ENCODE results near the gene CCSER2. TPM values are rescaled to one million over a fixed set of nuclear protein-coding genes. Genes with fewer than 3 reads are reported as not detected.
"Not testable (repeated sequence)": the region's sequence is repeated elsewhere in the genome, so short reads cannot be mapped to it uniquely, and the experiment has no call there.

Gene CCSER2
- total RNA-seq, 1 donor from 2014 or later: 75.4 TPM

DNA sequence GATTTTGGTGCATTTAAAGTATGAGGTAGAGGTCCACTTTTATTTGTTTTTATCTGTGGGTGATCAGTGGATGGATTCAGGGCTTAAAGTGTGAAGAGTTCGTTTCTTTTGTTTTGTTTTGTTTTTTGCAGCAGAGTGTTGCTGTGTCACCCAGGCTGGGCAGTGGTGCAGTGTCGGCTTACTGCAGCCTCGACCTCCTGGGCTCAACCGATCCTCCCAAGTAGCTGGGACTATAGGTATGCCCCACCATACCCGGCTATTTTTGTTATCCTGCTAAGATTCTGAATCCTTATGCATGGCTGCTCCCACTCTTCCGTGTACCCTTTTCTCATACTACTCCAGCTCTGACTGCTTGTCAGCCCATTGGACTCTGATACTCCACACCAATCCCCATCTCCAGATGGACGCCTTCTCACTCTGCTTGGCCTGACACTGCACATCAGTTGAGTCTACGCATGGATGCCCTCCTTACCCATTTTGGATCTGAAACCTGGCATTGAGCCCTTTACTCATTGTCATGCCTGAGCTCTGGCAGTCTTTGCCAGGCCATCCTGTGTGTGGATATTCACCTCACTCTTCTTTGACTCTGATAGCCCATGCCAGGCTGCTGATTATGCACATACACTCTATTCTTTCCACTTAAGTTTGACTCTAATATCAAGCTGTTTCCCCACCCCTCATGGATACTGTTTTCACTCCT, 119.5 kb downstream of the CCSER2 start:
- no peak for DNase-seq (ENCODE audit: low spot score)

DNA sequence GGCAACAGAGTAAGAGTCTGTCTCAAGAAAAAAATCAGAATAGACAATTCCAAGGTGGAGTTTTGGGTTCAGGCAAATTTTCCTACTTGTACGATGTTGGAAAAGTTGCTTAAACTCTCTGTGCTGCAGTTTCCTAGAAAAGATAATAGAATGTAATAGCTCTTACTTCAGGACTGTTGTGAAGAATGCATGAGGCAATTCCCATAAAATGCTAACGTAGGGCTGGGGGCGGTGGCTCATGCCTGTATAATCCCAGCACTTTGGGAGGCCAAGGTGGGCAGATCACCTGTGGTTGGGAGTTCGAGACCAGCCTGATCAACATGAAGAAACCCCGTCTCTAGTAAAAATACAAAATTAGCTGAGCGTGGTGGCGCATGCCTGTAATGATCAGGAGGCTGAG, 121.0 kb downstream of the CCSER2 start:
- not testable (repeated sequence) for DNase-seq (ENCODE audit: low spot score)

DNA sequence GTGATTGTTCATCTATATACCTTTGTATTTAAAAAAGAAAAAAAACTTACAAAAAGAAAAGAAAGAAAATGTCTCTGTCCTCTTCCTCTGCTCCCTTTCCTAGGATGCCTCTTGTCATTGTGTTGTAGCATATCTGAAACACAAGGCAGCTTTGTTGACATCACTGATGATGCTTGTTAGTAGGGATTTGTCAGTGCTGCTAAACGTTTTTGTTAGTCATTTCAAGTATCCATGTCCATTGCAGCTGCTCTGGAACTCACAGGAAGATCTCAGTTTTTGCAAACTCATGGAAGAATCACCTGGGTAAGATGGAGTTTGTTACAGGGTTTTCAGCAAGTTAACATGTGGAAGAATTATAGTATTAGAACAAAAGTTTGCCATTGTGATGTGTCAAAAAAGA, 123.6 kb downstream of the CCSER2 start:
- DNase-seq (ENCODE audit: low spot score): no peak

DNA sequence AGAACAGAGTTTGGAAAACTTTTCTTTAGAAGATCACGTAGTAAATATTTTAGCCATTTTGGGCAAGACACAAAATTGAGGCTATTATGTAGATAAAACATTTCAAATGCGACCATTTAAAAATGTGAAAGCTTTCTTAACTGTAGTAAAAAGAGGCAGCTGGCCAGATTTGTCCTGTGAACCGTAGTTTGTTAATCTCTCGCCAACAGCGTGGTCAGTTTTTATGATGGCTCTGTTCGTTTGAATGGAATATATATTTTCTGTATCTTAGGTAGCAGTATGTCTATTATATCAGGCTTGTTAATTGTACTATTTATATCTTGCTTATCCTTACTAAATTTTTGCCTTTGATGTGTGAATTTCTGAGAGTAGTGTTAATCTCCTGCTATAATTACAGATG, 124.9 kb downstream of the CCSER2 start:
- no peak for DNase-seq (ENCODE audit: low spot score)

DNA sequence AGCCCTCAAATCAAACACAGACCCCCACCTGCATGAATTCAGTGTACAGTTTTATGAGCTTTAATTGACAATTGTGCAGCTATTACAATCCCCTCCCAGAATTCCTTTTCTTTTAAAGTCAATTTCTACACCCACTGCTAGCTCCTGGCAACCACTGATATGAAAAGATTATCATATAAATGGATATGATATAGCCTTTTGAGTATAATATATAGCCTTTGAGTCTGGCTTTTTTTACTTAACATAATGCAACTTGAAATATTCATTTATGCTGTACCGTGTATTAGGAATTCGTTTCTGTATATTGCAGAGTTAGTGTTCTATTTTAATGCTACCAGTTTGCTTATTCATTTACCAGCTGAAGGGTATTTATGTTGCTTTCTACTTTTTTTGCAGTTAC, 127.7 kb downstream of the CCSER2 start:
- no peak for DNase-seq (ENCODE audit: low spot score)

- DNase-seq (ENCODE audit: low spot score): no peak
These were observed 132.1 kb downstream of the CCSER2 start for GRCh38 chr10:84460520-84460919.

DNA sequence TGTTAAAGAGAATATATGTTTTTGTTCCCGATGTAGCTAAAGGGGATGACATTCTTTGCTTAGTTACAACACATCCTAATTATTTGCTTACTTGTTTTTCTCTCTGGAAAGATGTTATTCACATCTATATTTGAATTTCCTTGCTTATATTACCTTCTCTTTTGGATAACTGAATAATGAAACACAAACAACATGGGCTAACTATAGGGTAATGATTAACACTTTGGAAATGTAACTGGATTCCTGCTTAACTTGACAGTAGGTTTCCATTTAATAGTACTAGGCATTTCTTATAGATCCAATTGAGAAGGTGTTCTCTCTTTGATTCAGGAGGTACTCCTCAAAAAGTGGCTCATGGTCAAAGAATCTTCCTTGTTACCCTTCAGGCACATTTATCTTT, 141.1 kb downstream of the CCSER2 start:
- no peak for DNase-seq (ENCODE audit: low spot score)

- DNase-seq (ENCODE audit: low spot score): no peak
These were observed 144.7 kb downstream of the CCSER2 start for GRCh38 chr10:84473136-84473535.

DNA sequence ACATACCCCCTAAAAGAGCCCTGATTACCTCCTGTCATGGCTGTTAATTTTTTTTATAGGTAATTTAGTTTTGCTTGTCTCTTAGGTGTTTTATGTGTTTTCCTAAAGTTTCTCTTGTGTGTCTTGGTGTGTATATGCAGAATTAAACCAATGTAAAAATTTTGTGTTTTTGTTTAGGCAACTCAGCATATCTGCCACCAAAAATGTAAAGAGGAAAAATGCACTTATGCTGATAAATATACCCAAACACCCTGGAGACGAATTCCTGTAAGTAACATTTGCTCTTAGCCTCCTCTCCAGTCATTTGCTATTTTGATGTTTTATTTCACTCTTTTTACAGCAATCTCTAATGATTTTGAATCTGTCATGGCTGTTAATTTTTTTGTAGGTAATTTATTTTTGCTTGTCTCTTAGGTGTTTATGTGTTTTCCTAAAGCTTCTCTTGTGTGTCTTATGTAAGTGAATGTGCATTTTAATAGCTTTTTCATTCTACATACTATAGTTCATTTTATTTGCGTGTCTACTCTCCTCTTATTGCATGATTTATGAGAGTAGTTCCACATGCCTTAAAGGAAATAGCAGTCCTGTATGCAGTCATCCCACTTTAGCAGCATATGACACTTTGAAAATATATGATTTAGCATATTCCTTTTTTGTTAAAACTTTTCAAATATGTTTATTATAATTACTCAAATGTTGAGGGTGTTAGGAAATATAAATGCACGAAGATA, 149.2 kb downstream of the CCSER2 start:
- DNase-seq (ENCODE audit: low spot score): no peak

- DNase-seq (ENCODE audit: low spot score): no peak
These were observed 149.8 kb downstream of the CCSER2 start for GRCh38 chr10:84478151-84478550.

GRCh38 chr10:84478679-84479078, 150.3 kb downstream of the CCSER2 start:
- DNase-seq (ENCODE audit: low spot score): no peak

- DNase-seq (ENCODE audit: low spot score): no peak
These were observed 156.2 kb downstream of the CCSER2 start for GRCh38 chr10:84484541-84484940.

GRCh38 chr10:84493361-84493760, 165.0 kb downstream of the CCSER2 start:
- DNase-seq (ENCODE audit: low spot score): no peak

DNA sequence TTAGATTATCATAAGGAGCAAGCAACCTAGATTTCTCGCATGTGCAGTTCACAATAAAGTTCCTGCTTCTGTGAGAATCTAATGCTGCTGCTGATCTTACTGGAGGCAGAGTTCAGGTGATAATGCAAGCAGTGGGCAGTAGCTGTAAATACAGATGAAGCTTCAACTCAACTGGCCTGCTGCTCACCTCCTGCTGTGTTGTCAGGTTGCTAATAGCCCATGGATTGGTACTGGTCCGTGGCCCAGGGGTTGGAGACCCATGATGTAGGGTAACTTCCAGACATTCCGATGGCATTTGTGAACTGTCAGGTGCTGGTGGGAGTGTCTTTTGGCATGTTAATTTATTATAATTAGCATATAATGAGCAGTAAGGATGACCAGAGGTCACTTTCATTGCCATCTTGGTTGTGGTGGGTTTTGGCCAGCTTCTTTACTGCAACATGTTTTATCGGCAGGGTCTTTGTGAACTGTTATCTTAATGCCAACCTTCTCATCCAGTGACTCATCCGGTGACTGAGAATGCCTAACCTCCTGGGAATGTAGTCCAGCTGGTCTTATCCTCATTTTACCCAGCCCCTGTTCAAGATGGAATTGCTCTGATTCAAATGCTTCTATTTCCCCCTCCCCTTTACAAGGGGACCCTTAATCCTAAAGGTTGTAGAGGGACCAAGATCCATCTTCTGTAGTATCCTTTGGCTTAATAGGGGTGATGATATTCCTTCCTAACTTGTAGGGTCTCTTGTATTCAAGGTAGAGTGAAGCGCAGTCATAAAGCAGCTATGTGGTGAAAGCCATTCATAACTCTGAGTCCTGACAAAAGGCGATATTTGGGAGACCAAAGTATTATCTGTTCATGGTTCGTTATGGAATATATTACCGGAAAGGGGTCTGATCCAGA, 165.8 kb downstream of the CCSER2 start:
- no peak for DNase-seq (ENCODE audit: low spot score)

- no peak for DNase-seq (ENCODE audit: low spot score)
These were observed 166.4 kb downstream of the CCSER2 start for GRCh38 chr10:84494849-84495180.

GRCh38 chr10:84497978-84498377, 169.6 kb downstream of the CCSER2 start:
- DNase-seq (ENCODE audit: low spot score): no peak

DNA sequence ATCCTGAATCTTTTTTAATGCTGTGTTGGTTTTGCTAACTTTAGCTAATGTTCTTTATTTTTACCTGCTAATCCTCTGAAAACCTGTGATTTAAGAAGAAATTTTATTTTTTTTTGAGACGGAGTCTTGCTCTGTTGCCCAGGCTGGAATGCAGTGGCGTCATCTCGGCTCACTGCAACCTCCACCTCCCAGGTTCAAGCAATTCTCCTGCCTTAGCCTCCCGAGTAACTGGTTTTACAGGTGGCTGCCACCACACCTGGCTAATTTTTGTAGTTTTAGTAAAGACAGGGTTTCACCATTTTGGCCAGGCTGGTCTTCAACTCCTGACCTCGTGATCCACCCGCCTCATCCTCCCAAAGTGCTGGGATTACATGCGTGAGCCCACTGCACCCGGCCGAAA, 170.7 kb downstream of the CCSER2 start:
- DNase-seq (ENCODE audit: low spot score): not testable (repeated sequence)

GRCh38 chr10:84499846-84500245, 171.5 kb downstream of the CCSER2 start:
- no peak for DNase-seq (ENCODE audit: low spot score)

GRCh38 chr10:84510121-84510520, 181.7 kb downstream of the CCSER2 start:
- no peak for DNase-seq (ENCODE audit: low spot score)

DNA sequence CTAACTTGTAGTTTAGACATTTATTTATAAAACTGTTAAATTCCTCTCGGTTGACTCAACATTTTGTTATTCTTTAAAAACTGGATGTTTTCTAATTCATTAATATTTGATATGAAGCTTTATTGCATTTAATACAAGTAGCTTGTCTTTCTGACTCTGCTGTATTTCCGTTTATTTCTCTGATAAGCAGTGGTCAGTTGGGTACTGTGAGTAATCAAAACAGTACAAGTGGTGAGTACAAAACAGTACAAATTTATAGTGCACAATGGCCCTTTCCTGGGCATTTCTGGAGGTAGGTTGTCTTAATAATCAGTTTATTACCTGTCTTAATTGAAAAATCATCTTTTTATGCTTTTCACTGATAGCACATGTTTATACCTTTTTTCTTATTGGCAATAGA, 182.7 kb downstream of the CCSER2 start:
- DNase-seq (ENCODE audit: low spot score): no peak

GRCh38 chr10:84511709-84512285, 183.4 kb downstream of the CCSER2 start:
- no peak for DNase-seq (ENCODE audit: low spot score)

DNA sequence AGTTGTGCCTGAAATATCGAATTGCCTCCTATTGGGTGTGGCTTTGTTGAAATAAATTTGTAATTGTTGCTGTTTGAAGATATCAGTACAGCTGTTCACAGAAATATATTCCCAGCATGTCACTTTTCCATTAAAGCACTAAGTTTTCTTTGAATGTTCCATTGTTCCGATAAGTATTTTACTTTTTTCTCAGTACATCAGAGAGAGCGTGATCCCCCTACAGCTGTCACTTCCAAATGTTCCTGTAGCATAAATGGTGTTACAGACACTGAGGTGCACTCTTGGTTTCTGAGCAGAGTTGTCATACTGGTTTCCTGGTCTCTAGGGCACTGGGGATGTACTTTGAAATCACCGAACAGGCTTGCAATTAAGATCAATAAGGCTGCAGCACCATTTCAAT, 189.2 kb downstream of the CCSER2 start:
- no peak for DNase-seq (ENCODE audit: low spot score)

All from ureter (tissue), 1 donor.